NT2/D1 (cell line): ENCODE measurements around the gene SUN2.
A peak's percentile ranks its signal among the peaks of the same experiment; 100 is the strongest.

Experiments used
- DNase-seq: peaks from one replicate; pipeline ENCODE4 v3.0.0-alpha.2; 2011; ENCODE audit warnings: low read depth, low spot score
- H3K27me3 ChIP-seq: 2 replicates; pipeline ENCODE4 v1.6.0; 2011; ENCODE audit warnings: mild to moderate bottlenecking; ENCODE audit not compliant: insufficient read length, insufficient read depth
- H3K36me3 ChIP-seq: 2 replicates; pipeline ENCODE4 v1.6.1; 2011; ENCODE audit warnings: mild to moderate bottlenecking, low read length, mixed read lengths; ENCODE audit not compliant: insufficient read depth, insufficient read length
- H3K4me1 ChIP-seq: 2 replicates; pipeline ENCODE4 v1.5.1; 2011; ENCODE audit not compliant: insufficient read depth, insufficient read length
- H3K4me3 ChIP-seq: 2 replicates; pipeline ENCODE4 v1.5.1; 2011; ENCODE audit warnings: low read depth; ENCODE audit not compliant: insufficient read length
- H3K9ac ChIP-seq: 2 replicates; pipeline ENCODE4 v1.6.0; 2011; ENCODE audit warnings: low read depth; ENCODE audit not compliant: insufficient read length
- H3K9me3 ChIP-seq: 2 replicates; pipeline ENCODE4 v1.5.1; 2011; ENCODE audit warnings: mild to moderate bottlenecking, low read length; ENCODE audit not compliant: insufficient read depth
- SUZ12 ChIP-seq: IDR thresholded peaks from 2 replicates; pipeline ENCODE4 v1.6.1; 2011; ENCODE audit not compliant: insufficient read length, insufficient read depth; ENCODE audit errors: extremely low read depth
- YY1 ChIP-seq: IDR thresholded peaks from 2 replicates; pipeline ENCODE4 v1.6.1; 2011; ENCODE audit not compliant: insufficient read length, insufficient read depth
- ZNF274 ChIP-seq: IDR thresholded peaks from 2 replicates; pipeline ENCODE4 v1.6.1; 2011; ENCODE audit warnings: mild to moderate bottlenecking, low read depth, low read length

Gene SUN2

DNA sequence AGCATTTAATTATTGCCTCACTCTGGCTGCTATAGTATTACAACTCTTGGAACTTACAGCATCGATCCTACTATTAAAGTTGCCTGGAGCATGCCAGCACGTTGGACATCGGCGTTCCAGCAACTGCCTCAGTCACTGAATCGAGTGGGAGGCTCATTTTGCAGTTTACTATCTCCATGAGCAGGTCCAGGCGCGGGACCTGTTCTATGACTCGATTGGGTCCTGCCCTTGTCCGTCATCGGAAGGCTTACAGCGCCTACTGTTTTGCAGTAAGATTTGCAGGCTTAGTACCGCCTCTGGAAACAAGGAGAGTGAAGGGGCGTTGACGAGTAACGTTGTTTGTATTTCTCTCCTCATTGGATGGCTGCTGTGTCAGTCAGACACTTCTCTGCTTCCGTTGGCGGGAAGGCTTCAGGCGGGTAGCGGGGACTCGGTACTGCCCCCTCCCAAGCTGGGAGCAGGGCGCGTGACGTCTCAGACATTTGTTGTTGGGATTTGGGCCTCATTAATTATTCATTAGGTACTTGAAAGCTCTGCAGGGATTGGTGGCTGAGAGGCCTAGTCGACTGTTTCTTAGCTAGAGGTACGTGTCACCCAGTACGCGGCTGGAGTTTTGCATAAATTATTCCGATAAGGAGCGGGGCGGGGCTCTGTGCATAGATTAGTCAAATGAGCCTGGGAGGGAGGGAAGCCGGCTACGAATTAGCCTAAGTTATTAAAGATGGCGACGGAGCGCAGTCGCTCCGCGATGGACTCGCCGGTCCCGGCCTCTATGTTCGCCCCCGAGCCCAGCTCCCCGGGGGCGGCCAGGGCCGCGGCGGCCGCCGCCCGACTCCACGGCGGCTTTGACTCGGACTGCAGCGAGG lies 50.3 kb downstream of the SUN2 start, which contains the start of gene GTPBP1:
Gene GTPBP1 (plus strand): TSS at position 710 of the 866 bp plus-strand sequence. CDS start 12 bp downstream, at position 722.
- TF ChIP-seq YY1 = peak; percentile 55
- no peak for TF ChIP-seq SUZ12
- no peak for TF ChIP-seq ZNF274

DNA sequence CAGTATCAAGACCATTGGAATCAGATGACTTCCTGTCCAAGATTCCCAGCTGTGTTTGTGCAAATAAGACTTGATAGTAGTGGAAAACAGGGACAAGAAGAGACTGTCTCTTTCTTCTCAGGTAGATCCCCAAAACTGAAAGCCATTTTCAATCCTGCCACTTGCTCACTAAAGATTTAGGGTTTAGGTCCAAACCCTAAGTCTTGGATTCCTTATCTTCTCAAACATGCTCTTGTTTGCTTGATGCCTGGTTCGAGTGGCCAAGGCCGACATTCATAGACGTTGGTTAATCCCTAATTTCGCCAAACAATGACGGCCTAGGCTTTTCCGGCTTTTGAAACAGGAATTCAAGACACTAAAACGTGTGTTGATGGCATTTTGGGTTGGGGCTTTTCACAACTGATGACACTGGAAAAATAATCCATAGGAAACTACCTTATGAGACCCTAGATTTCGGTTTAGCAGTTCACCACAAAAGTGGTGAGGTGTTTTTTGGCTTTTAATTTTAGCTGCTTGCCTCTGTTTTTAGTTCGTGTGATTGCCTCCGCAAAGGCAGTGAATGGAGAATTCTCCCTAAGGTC lies 51.1 kb downstream of the SUN2 start:
- peak overlapping the region; percentile 68 for H3K9ac ChIP-seq
- no peaks in the 10 kb centered on the region for H3K27me3 ChIP-seq
- H3K4me3 ChIP-seq = peak overlapping the region; percentile 16
- peaks cover 13% of the 10 kb centered on the region for H3K36me3 ChIP-seq
- no peak for DNase-seq
- H3K9me3 ChIP-seq = no peaks in the 10 kb centered on the region
- H3K4me1 ChIP-seq = peaks cover 6% of the 10 kb centered on the region
- TF ChIP-seq YY1 (no peak), SUZ12 (no peak), ZNF274 (no peak)

More for the DNA sequence above, 50.3 kb downstream of the SUN2 start, which contains the start of gene GTPBP1:
- peaks cover 20% of the 10 kb centered on the region for H3K36me3 ChIP-seq
- peaks cover 6% of the 10 kb centered on the region for H3K4me1 ChIP-seq
- peak within 1 kb of the TSS; percentile 92 for H3K9ac ChIP-seq
- peak; percentile 98 for DNase-seq
- peak within 1 kb of the TSS; percentile 82 for H3K4me3 ChIP-seq
- H3K27me3 ChIP-seq = no peaks in the 10 kb centered on the region
- no peaks in the 10 kb centered on the region for H3K9me3 ChIP-seq

DNA sequence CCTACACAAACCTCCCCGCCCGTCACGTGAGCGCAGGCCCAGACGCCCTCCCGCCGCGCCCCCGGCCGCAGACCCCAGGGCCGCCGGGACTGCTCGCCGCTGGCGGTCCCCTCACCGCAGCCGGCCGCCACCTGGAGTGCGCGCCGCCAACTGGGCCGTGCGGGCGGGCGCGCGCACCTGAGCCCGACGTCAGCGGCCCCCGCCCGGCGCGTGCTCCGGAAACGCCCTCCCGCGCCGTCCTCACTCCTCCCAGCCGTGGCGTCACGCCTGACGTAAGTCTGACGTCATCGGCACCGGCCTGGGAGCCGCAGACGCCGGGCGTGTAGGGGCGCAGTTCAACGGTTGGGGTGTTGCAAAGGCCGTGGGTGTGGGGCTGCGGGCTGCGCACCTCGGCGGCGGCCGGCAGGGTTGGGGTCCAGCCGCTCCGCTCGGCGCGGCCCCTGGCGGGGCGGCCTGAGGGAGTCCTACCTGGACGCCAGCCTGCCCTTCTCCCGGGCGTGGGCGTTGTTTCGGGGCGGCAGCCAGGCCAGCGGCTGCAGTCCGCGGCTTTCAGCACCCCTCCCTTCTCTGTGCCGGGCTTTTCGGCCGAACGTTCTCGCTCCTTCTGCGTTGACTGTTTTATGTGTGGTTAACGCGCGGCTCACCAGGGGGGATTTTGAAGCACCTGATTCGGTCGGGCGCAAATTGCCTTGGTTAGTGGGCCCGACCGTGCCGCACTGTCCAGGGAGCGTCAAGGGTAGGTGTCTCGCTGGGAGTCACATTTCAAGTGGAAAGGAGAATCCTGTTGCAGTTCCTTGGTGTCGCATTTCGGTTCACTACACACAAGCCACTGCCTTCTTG lies 54.8 kb downstream of the SUN2 start, which contains the start of gene JOSD1:
Gene JOSD1 (minus strand): TSS at position 155 of the 840 bp plus-strand sequence. CDS start 956 bp downstream, outside the sequence.
- TF ChIP-seq SUZ12 (no peak), ZNF274 (no peak), YY1 (no peak)
- no peaks in the 10 kb centered on the region for H3K27me3 ChIP-seq
- H3K4me1 ChIP-seq = peaks cover 4% of the 10 kb centered on the region
- H3K9ac ChIP-seq = peak within 1 kb of the TSS; percentile 86
- peak within 1 kb of the TSS; percentile 80 for H3K4me3 ChIP-seq
- peaks cover 22% of the 10 kb centered on the region for H3K36me3 ChIP-seq
- no peaks in the 10 kb centered on the region for H3K9me3 ChIP-seq
- DNase-seq = peak; percentile 82

DNA sequence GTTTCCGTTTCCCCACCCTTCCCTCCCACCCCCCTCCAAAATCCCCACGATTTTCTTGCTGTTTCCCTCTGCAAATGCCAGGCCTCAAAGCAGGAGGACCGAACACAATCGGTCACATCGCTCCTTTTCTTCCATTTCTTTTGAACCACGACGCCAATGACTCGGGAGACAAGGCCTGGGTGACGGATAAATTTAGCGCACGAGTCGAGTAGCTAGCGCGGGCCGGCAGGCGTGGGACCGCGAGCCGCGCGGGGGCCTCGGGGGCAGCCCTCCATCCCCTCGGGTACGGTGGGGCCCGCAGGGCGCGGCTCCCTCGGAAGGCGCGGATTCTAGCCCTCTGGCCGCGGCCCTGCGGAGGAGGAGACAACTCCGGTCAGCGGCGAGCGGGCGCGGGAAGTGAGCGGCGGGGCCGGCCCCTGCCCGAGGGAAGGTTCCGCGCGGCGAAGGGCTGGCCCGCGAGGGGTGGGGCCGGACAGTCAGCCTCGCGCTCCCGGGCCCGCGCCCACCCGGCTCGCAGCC lies 55.5 kb downstream of the SUN2 start:
- TF ChIP-seq YY1 (no peak), SUZ12 (no peak), ZNF274 (no peak)
- Histone ChIP-seq H3K36me3 (peaks cover 26% of the 10 kb centered on the region), H3K4me3 (peak overlapping the region; percentile 80), H3K4me1 (peaks cover 4% of the 10 kb centered on the region), H3K9ac (peak overlapping the region; percentile 86), H3K9me3 (no peaks in the 10 kb centered on the region), H3K27me3 (no peaks in the 10 kb centered on the region)
- no peak for DNase-seq

DNA sequence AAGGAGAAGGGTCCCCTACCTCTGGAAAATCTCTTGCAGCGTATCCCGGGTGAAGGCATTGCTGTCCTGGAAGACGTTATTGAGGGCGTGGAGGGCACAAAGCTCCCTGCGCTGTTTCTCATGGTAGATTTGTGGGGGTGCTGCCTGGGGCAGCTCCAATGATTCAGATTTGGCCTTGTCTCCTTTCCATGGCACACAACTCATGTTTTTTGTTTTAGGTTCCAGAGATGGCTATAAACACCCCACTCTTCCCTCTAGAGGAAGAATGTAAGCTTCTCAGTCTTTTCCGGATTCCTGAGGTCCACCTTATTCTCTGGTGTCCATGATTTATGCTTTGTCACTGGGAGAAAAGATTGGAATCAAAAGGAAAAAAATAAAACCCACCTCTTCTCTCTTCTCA lies 56.0 kb downstream of the SUN2 start:
- TF ChIP-seq YY1 = no peak
- H3K9me3 ChIP-seq = no peaks in the 10 kb centered on the region
- H3K4me3 ChIP-seq = peak overlapping the region; percentile 80
- no peak for DNase-seq
- no peaks in the 10 kb centered on the region for H3K27me3 ChIP-seq
- H3K36me3 ChIP-seq = peaks cover 26% of the 10 kb centered on the region
- H3K4me1 ChIP-seq = peaks cover 4% of the 10 kb centered on the region
- peak overlapping the region; percentile 86 for H3K9ac ChIP-seq

DNA sequence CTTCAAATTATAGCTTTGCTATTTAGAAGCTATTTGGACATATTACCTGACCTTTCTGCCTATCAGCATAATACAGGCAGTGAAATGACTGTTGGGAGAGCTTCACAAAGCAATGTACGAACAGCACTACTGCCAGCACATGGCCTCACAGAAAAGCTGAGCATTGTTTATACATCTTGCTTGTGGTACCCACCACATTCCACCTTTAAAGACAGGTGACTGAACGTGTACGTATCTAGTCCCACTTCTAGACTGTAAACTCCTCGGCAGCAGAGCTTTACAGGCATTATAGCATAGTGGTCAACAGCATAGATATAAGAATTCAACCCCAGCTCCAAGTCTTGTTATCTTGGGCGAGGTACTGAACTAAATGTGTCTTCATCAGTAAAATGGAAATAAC lies 56.7 kb downstream of the SUN2 start:
- Histone ChIP-seq H3K9ac (peak overlapping the region; percentile 86), H3K36me3 (peaks cover 29% of the 10 kb centered on the region), H3K9me3 (no peaks in the 10 kb centered on the region), H3K27me3 (no peaks in the 10 kb centered on the region), H3K4me3 (peak overlapping the region; percentile 80), H3K4me1 (peaks cover 4% of the 10 kb centered on the region)
- no peak for TF ChIP-seq ZNF274
- no peak for TF ChIP-seq YY1
- no peak for TF ChIP-seq SUZ12
- no peak for DNase-seq
